ENCODE results near the gene ADGRF4.

DNA sequence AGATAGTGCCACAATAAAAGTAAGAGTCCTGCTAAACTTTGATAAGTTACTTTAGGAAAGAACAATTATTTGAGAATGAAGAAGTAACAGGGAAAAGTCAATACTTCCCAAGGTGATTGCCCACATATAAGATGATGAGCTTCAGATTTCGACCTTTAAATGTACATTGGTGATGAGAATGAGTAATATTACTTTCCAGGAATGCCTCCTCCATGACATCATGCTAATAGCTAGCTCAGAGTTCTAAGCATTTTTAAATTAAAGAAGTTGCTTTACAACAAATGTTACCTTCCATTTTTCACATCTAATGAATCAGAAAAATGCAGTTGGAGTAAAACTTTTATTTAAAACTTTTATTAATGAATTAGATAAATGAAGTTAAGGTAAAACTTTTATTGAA lies 61.0 kb downstream of the ADGRF4 start:
- TF ChIP-seq, protein P1, sequence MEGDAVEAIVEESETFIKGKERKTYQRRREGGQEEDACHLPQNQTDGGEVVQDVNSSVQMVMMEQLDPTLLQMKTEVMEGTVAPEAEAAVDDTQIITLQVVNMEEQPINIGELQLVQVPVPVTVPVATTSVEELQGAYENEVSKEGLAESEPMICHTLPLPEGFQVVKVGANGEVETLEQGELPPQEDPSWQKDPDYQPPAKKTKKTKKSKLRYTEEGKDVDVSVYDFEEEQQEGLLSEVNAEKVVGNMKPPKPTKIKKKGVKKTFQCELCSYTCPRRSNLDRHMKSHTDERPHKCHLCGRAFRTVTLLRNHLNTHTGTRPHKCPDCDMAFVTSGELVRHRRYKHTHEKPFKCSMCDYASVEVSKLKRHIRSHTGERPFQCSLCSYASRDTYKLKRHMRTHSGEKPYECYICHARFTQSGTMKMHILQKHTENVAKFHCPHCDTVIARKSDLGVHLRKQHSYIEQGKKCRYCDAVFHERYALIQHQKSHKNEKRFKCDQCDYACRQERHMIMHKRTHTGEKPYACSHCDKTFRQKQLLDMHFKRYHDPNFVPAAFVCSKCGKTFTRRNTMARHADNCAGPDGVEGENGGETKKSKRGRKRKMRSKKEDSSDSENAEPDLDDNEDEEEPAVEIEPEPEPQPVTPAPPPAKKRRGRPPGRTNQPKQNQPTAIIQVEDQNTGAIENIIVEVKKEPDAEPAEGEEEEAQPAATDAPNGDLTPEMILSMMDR (IDR thresholded peaks at IDR 0.05): no peak
- TF ChIP-seq, protein P2, sequence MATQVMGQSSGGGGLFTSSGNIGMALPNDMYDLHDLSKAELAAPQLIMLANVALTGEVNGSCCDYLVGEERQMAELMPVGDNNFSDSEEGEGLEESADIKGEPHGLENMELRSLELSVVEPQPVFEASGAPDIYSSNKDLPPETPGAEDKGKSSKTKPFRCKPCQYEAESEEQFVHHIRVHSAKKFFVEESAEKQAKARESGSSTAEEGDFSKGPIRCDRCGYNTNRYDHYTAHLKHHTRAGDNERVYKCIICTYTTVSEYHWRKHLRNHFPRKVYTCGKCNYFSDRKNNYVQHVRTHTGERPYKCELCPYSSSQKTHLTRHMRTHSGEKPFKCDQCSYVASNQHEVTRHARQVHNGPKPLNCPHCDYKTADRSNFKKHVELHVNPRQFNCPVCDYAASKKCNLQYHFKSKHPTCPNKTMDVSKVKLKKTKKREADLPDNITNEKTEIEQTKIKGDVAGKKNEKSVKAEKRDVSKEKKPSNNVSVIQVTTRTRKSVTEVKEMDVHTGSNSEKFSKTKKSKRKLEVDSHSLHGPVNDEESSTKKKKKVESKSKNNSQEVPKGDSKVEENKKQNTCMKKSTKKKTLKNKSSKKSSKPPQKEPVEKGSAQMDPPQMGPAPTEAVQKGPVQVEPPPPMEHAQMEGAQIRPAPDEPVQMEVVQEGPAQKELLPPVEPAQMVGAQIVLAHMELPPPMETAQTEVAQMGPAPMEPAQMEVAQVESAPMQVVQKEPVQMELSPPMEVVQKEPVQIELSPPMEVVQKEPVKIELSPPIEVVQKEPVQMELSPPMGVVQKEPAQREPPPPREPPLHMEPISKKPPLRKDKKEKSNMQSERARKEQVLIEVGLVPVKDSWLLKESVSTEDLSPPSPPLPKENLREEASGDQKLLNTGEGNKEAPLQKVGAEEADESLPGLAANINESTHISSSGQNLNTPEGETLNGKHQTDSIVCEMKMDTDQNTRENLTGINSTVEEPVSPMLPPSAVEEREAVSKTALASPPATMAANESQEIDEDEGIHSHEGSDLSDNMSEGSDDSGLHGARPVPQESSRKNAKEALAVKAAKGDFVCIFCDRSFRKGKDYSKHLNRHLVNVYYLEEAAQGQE (IDR thresholded peaks at IDR 0.05; ENCODE audit: insufficient read depth in 1 of 2, low read depth in 2 of 2, low read length in 1 of 2): no peak
- no peak for TF ChIP-seq SIN3A (IDR thresholded peaks at IDR 0.05; ENCODE audit: borderline replicate concordance, insufficient read depth, low read depth, low read length)
- no peak for TF ChIP-seq POLR2AphosphoS5 (IDR thresholded peaks at IDR 0.05; ENCODE audit: low read depth, low read length)
- TF ChIP-seq TCF7L2 (IDR thresholded peaks at IDR 0.05; ENCODE audit: low read depth, low read length): no peak
